Activated CD8-positive, alpha-beta memory T cell treated with anti-CD3 and anti-CD28 coated beads, Interleukin-2, amount 50 U/mL, for 1 hour (primary cell): ENCODE results near the gene SBF2.

Experiments
- DNase-seq: peaks from one replicate; pipeline ENCODE4 v3.0.0-alpha.2; 2020; ENCODE audit errors: extremely low read depth

The SBF2 gene

GRCh38 chr11:9852465-9852864 lies 441.6 kb downstream of the SBF2 start:
- DNase-seq = no peak

DNA sequence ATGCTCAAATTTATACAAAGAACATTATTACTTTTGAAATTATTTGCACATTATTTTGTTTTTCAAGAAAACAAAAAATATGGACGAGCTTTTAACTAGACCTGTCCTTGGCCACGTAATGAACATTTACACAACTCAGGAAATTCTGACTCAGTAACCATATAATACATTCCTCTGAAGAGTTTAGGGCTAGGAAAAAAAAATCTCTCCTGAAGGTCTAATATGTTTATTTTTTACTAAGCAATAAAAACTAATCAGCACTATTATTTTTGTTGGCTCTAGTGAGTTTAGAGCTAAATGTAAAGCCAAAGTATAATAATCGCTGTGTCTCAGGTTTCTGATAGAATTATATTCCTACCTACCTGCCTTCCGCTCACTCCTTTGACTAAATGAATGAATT lies 442.7 kb downstream of the SBF2 start:
- no peak for DNase-seq

DNA sequence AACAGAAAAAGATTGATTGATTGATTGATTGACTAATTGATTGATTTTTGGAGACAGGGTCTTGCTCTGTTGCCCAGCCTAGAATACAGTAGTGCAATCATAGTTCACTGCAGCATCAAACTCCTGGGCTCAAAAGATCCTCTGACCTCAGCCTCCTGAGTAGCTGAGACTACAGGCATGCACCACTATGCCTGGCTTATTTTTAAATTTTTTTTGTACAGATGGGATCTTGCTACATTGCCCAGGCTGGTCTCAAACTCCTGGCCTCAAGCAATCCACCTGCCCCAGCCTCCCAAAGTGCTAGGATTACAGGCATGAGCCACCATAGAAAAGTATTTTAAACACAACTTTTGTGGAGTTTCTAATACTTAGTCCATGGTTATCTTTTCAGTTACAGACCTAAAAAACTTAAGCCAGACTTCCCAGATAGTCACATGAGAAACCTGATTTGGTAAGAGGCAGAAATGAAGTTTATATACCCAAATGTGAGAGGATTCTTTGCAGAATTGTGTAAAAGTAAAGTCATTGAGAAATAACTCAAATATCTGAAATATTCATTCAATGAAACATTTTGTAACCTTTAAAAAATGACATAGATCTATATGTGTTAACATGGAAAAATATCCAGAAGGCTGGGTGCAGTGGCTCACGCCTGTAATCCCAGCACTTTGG lies 443.7 kb downstream of the SBF2 start:
- no peak for DNase-seq

GRCh38 chr11:9849389-9849788 lies 444.6 kb downstream of the SBF2 start:
- no peak for DNase-seq

DNA sequence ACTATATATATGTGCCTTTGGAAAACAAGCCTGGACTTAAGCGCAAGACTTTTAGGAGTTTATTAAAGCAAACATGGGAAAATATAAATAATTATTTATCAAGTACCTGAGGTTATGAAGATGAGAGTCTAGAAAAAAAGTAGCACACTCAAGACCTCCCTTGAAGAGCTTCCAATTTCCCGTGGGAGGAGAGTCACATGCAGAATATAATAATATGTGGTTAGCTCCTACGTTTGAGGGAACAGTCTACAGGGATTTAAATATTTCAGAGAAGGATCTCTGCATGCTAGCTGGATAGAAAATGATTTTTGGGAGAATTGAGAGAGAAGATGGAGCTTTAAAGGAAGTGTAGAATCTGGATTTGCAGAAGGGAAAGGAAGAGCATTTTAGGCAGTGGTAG lies 446.4 kb downstream of the SBF2 start:
- no peak for DNase-seq

GRCh38 chr11:9842923-9843322 lies 451.1 kb downstream of the SBF2 start:
- no peak for DNase-seq

- DNase-seq = no peak
These were observed 453.5 kb downstream of the SBF2 start for GRCh38 chr11:9840460-9841004.

DNA sequence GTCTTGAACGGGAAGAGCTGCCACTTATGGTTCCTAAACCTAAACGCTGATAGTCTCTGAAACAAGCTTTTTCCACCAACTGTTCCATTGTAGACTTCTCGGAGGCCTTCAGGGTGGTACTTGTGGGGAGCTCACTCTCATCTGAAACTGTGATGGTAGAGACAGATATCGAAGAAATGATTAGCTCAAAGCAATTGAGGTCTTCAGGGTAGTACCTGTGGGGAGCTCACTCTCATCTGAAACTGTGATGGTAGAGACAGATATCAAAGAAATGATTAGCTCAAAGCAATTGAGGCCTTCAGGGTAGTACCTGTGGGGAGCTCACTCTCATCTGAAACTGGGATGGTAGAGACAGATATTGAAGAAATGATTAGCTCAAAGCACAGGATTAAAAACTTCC lies 454.5 kb downstream of the SBF2 start:
- DNase-seq = no peak

DNA sequence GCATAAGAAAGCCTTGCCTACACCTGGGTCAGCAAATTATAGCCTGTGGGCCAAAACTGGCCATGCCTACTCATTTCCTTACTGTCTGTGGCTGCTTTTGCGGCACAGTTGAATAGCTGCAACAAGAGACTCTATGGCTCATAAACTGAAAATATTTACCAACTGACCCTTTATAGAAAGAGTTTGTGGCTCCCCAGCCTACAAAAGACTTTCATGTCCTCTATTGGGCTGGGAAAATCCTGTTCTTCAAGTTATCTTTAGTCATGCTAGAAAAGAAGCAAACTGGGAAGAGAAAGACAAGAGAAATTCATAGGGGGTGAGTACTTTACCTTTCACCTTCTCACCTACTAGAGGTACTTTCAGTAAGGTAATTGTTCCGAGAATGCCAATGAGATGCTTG lies 455.1 kb downstream of the SBF2 start:
- no peak for DNase-seq

DNA sequence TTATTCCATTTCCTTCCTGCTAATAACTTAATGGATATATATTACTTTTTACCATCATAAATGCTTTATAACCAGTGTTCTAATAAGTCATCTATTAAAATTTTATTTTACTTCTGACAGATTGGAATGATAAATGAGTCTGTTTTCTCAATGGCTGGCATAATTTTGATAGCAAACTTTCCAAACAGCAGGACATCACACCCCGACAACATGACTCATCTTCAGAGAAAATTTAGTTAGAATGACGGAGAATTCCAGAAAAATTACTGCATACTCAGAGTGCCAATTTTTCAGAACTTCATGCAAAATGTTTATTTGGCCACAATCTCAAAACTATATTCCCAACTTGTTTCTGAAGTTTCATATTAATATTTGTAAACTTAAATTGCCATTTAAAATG lies 455.8 kb downstream of the SBF2 start:
- DNase-seq = no peak

GRCh38 chr11:9834291-9834690 lies 459.7 kb downstream of the SBF2 start:
- no peak for DNase-seq

DNA sequence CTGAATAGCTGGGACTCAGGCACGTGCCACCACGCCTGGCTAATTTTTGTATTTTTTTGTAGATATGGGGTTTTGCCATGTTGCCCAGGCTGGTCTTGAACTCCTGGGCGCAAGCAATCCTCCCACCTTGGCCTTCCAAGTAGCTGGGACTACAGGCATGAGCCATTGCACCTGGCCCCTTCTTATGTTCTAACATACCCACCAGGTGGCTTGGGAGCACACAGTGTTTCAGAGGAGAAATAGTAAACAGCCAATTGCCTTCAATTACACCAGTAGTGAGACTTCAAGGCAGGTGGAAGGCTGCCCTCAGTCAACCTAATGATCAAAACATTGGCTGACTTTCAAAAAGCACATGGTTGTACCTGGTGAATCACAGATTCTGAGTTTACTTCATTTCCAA lies 462.9 kb downstream of the SBF2 start:
- DNase-seq = no peak

GRCh38 chr11:9827708-9828107 lies 466.3 kb downstream of the SBF2 start:
- no peak for DNase-seq

- DNase-seq = no peak
These were observed 467.6 kb downstream of the SBF2 start for GRCh38 chr11:9826390-9826789.

DNA sequence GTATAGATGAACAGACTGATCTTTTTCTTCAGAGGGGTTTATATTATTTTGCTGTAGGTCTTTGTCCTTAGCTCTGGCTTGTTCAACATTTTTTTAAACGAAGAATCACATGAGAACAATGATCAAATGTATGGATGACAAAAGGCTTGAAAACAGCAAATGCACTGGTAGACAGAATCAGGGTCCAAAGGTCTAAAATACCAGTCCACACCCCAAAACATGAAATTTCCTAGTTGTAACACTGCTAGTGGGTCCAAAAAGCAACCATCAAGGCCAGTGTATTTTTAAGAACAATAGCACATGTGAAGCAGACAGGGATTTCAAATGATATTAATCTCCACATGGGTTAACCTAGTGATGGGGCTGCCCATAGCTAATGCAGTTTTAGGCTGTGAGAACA lies 468.1 kb downstream of the SBF2 start:
- no peak for DNase-seq

DNA sequence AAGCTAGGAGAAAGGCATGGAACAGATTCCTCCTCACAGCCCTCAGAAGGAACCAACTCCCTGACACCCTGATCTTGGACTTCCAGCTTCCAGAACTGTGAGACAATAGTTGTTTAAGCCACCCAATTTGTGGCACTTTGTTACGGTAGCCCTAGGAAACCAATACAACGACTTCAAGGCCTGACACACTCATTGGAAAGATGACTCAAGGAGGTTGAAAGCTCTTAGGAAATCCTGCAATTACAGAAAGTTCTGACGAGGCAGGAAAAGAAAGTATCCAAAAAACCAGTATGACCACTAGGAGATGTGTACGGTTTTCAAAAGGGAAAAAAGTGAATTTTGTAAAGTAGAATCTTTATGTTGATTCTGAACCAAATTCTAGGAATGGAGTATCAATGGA lies 468.7 kb downstream of the SBF2 start:
- DNase-seq = no peak

DNA sequence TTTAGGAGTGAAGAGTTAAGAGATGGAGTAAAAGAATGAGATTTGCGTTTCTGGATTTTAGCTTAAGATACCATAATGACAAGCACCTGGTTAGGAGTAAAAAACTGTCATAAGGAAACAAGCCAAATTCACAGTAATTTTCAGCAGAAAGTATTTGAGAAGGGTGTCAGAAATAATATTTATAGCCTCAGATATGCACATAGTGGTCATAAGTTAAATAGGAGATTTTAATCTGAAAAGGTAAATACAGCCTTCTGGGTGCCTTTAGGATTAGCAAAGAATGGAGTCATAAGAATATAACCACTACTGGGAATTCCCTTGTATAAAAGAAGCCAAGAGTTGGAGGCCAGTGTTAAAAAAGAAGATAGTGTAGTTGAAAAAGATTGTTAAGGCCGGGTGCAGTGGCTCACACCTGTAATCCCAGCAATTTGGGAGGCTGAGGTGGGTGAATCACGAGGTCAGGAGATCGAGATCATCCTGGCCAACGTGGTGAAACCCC lies 470.1 kb downstream of the SBF2 start:
- DNase-seq = no peak

- DNase-seq = no peak
These were observed 470.6 kb downstream of the SBF2 start for GRCh38 chr11:9823439-9823838.

GRCh38 chr11:9821008-9821752 lies 472.8 kb downstream of the SBF2 start:
- DNase-seq = no peak

DNA sequence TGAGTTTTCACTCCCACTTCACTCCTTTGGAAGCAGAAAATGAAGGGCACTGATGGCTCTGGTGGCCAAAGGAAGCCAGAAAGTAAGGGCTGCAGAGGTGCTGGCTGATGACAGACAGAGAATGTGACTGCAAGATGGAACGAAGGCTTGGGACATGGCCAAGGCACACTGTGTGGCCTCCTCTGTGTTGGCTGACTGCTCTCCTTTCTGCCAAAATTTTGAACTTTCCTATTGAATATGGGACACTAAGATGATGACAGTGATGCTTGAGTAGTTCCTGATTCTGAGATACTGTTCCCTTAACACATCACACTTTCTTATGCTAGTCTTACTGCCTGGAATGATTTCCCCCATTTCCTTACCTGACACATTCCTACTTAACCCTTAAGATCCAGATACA lies 473.8 kb downstream of the SBF2 start:
- no peak for DNase-seq

DNA sequence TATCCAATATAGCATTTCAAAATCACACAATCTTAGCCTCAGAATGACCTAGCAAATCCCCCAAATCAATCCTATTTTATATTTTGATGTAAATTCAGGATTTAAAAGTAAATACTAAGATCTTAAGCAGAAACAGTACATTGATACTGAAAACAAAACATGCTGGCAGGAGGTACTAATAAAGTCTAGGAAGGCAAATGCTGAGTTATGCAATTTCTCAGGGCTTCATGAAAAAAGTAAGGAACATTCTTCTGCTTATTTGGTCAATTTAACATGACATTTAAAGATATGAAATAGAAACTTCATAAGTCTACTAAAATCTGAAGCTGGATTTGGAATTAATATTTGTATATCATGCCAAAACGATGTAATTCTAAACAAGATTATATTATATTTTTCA lies 476.8 kb downstream of the SBF2 start:
- DNase-seq = no peak

DNA sequence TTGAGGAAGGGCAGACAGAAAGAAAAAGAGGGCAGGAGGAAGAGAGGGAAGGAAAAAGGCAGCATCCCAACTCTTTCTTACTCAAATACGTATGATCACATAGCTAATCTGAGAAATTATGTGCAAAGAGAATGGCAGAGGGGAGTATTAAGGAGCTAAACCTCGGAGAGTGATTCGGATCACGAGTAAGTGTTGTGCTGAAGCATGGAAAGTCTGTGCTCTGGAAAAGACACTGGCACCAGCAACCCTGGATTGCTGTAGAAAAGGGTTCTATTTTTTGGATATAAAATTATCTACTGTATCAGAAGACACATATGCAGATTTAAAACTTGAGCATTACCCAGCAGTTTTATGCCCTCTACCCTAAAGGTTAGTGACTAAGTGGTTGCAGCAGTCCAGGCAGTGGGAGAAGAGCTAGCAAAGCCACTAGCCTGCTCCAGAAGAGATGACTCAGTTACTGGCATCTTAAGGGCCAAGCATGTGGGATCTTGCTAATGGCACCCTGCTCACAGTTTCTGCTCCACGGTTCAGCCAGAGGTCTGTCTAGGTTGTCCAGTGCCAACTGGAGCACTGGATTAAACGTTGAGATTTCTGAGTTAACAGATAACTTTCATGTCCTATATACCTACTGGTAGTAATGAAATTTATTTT lies 478.4 kb downstream of the SBF2 start:
- DNase-seq = no peak

DNA sequence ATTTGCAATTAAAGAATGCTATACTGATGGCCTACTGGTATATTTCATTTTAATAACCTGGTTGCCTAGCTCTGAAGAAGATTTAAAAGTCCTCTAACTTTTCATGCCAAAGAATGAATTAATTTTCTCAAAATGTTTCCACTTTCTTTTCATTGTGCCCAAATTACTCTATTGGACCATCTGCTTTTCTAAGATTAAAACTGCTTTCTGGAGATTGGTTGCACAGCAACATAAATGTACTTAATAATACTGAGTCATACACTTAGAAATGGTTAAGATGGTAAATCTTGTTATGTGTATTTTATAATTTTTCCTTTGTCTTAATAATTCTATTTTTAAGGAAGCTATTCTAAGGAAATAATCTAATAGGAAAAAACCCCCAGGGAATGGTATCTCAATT lies 479.9 kb downstream of the SBF2 start:
- no peak for DNase-seq
